Measurements from ENCODE around the gene FUZ. TPM values are rescaled to one million over a fixed set of nuclear protein-coding genes. Genes with fewer than 3 reads are reported as not detected.
A peak's percentile ranks its signal among the peaks of the same experiment; 100 is the strongest.

Gene FUZ
- total RNA-seq, 1 experiment from 2014 or later, result 1.1 TPM

GRCh38 chr19:49763230-49763629, 49.9 kb downstream of the FUZ start, which contains the start of gene TSKS:
Gene TSKS (minus strand): TSS chr19:49763306. CDS start chr19:49763247, 59 bp downstream.
- CTCF ChIA-PET, result no interaction called here

DNA sequence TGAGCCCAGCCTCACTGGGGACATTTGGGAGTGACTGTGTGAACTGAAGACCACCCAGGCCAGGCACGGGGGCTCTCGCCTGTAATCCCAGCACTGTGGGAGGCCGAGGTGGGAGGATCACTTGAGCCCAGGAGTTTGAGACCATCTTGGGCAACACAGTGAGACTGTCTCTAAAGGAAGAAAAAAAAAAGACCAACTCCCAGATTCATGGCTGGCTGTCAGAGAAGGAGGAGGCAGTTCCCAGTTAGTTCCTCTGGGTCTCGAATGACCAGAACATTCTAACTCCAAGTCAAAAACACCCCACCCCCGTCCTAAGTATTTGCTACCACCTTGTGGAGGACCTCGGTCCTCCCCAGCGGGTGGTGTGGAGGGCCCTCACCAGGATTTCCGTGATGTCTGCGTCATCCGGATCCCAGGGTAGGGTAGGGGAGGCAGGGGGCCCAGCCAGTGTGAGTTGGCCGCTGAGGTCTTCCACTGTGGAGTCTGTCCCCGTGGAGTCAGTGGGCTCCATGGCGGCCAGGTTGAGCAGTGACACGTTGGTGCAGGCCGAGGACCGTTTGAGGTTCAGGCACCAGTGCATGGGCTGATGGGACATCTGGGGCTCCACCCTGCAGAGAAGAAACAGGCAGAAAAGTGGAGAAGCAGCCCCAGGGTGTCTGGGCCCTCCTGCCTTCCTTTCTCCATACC, 51.3 kb downstream of the FUZ start:
- H3K4me2 ChIP-seq (ENCODE audit: low read length), result no peak overlapping the region
- ChIA-PET POLR2A (no interaction called here), RAD21 (ENCODE audit: low non-redundant PET in 1 of 2, low total read pairs in 2 of 2, uncharacterized antibody in 2 of 2, unreplicated experiment in 2 of 2) (no interaction called here), CTCF (no interaction called here)
- H2AFZ ChIP-seq (ENCODE audit: low read depth, low read length, poor library complexity, severe bottlenecking), result no peak overlapping the region
- H3K4me1 ChIP-seq (ENCODE audit: control insufficient read depth in 1 of 2, insufficient read depth in 2 of 2, low read length in 2 of 2), result peaks cover 12 to 29% of the 10 kb centered on the region in 2 experiments; a peak in 3 of 4 replicates
- no peak for DNase-seq (ENCODE audit: low read depth, low spot score)
- TF ChIP-seq CEBPB (IDR thresholded peaks at IDR 0.05; ENCODE audit: low read depth), result no peak
- peak in 1 of 3 experiments; percentile 36; a peak in 2 of 6 replicates for TF ChIP-seq CTCF (IDR thresholded peaks at IDR 0.05 in 2 of 3, conservative IDR thresholded peaks at IDR 0.05 in 1 of 3; ENCODE audit: borderline replicate concordance in 1 of 3, insufficient read depth in 1 of 3, low read depth in 2 of 3, low read length in 2 of 3)
- no peak overlapping the region for H3K9ac ChIP-seq (ENCODE audit: low read length)
- no peaks in the 10 kb centered on the region for H3K36me3 ChIP-seq (ENCODE audit: control insufficient read depth in 1 of 2, insufficient read depth in 2 of 2, low read length in 2 of 2)
- no peaks in the 10 kb centered on the region for H3K9me3 ChIP-seq (ENCODE audit: control insufficient read depth in 1 of 2, insufficient read depth in 1 of 2, low read depth in 1 of 2, low read length in 2 of 2)
- no peaks in the 10 kb centered on the region for H3K27me3 ChIP-seq (ENCODE audit: insufficient read depth, low read length)
- H3K4me3 ChIP-seq (replicated peaks in 1 of 2; ENCODE audit: low read depth in 1 of 2, low read length in 2 of 2), result no peak overlapping the region
- H3K27ac ChIP-seq (ENCODE audit: low read depth, low read length), result no peak overlapping the region
- intact Hi-C loops (cut with micrococcal nuclease), result no loop called here
- no TSS peak for BruUV-seq (replicated peaks)
- no peaks in the 10 kb centered on the region for H3K79me2 ChIP-seq (ENCODE audit: insufficient read depth, low read length)
- H4K20me1 ChIP-seq (ENCODE audit: insufficient read depth), result no peaks in the 10 kb centered on the region
- no peak for ATAC-seq
- no peaks in the 10 kb centered on the region for H3K9me2 ChIP-seq (ENCODE audit: insufficient read depth)

More at GRCh38 chr19:49763230-49763629, 49.9 kb downstream of the FUZ start, which contains the start of gene TSKS:
- peaks cover 18 to 37% of the 10 kb centered on the region in 2 experiments for H3K4me1 ChIP-seq (ENCODE audit: control insufficient read depth in 1 of 2, insufficient read depth in 2 of 2, low read length in 2 of 2)
- H2AFZ ChIP-seq (ENCODE audit: low read depth, low read length, poor library complexity, severe bottlenecking), result no peak within 1 kb of the TSS
- no peaks in the 10 kb centered on the region for H3K9me2 ChIP-seq (ENCODE audit: insufficient read depth)
- no peak within 1 kb of the TSS for H3K4me3 ChIP-seq (replicated peaks in 1 of 2; ENCODE audit: low read depth in 1 of 2, low read length in 2 of 2)
- ATAC-seq, result no peak
- H3K27me3 ChIP-seq (ENCODE audit: insufficient read depth, low read length), result no peaks in the 10 kb centered on the region
- no peak for DNase-seq (ENCODE audit: low read depth, low spot score)
- no peak within 1 kb of the TSS for H3K27ac ChIP-seq (ENCODE audit: low read depth, low read length)
- peaks cover 12% of the 10 kb centered on the region for H3K79me2 ChIP-seq (ENCODE audit: insufficient read depth, low read length)
- intact Hi-C loops (cut with micrococcal nuclease), result no loop called here
- no peaks in the 10 kb centered on the region for H4K20me1 ChIP-seq (ENCODE audit: insufficient read depth)
- H3K9me3 ChIP-seq (ENCODE audit: control insufficient read depth in 1 of 2, insufficient read depth in 1 of 2, low read depth in 1 of 2, low read length in 2 of 2), result no peaks in the 10 kb centered on the region
- TF ChIP-seq EZH2phosphoT487 (IDR thresholded peaks at IDR 0.05; ENCODE audit: borderline replicate concordance) (no peak), SIN3A (IDR thresholded peaks at IDR 0.05; ENCODE audit: low read depth) (no peak), TCF7L2 (IDR thresholded peaks at IDR 0.05; ENCODE audit: borderline replicate concordance, extremely low read depth, insufficient read depth, insufficient read length) (no peak), ATF3 (IDR thresholded peaks at IDR 0.05) (no peak), CBX3 (IDR thresholded peaks at IDR 0.05; ENCODE audit: low read depth) (no peak)
- POLR2A ChIA-PET, result no interaction called here
- BruUV-seq (replicated peaks), result no TSS peak
- RAD21 ChIA-PET (ENCODE audit: low non-redundant PET in 1 of 2, low total read pairs in 2 of 2, uncharacterized antibody in 2 of 2, unreplicated experiment in 2 of 2), result no interaction called here
- H3K4me2 ChIP-seq (ENCODE audit: low read length), result no peak within 1 kb of the TSS
- H3K36me3 ChIP-seq (ENCODE audit: control insufficient read depth in 1 of 2, insufficient read depth in 2 of 2, low read length in 2 of 2), result no peaks in the 10 kb centered on the region
- H3K9ac ChIP-seq (ENCODE audit: low read length), result no peak within 1 kb of the TSS

All from HCT116 (cell line).